ENCODE data around the gene MX2. TPM values are rescaled to one million over a fixed set of nuclear protein-coding genes. Genes with fewer than 3 reads are reported as not detected.

Gene MX2
- total and polyA plus RNA-seq, 2 of the 8 experiments (the other 6 are each of a cell fraction or from before 2014, with no cell fraction given) = 3.1 to 8.9 TPM

GRCh38 chr21:41349126-41349525 is 12.7 kb upstream of the MX2 start:
- Histone ChIP-seq H4K20me1 (replicated peaks in 1 of 2; ENCODE audit: control insufficient read depth in 1 of 2, insufficient read depth in 2 of 2, low read length in 2 of 2) (no peaks in the 10 kb centered on the region), H3K56ac (replicated peaks; ENCODE audit: insufficient read length, low read depth, low read length) (no peak overlapping the region), H3K4me3 (ENCODE audit: extremely low read depth in 1 of 4, insufficient read depth in 2 of 4, low read depth in 3 of 4, low read length in 4 of 4) (no peak overlapping the region), H3K14ac (ENCODE audit: insufficient read length) (no peak overlapping the region), H3K9ac (replicated peaks in 1 of 4; ENCODE audit: extremely low read depth in 1 of 4, low read depth in 3 of 4, low read length in 3 of 4) (no peak overlapping the region), H2AK5ac (ENCODE audit: low read depth, low read length) (no peak overlapping the region), H2BK20ac (ENCODE audit: low read length) (no peak overlapping the region), H4K8ac (ENCODE audit: extremely low read depth, insufficient read depth, low read length) (no peak overlapping the region), H3K4me2 (ENCODE audit: insufficient read depth in 1 of 2, low read depth in 2 of 2, low read length in 2 of 2) (no peak overlapping the region), H2AFZ (ENCODE audit: low read length) (no peak overlapping the region), H2BK15ac (ENCODE audit: low read length) (no peak overlapping the region), H4K5ac (ENCODE audit: insufficient read length, low read depth, low read length) (no peak overlapping the region), H2BK5ac (ENCODE audit: low read depth, low read length) (no peak overlapping the region), H3K27ac (ENCODE audit: low read depth, low read length) (no peak overlapping the region), H3K18ac (ENCODE audit: extremely low read depth, low read length) (no peak overlapping the region), H3K9me3 (ENCODE audit: insufficient read depth in 2 of 2, low read depth in 1 of 2, low read length in 1 of 2) (no peaks in the 10 kb centered on the region), H3K36me3 (ENCODE audit: control insufficient read depth in 2 of 4, insufficient read depth in 4 of 4, low read length in 3 of 4) (no peaks in the 10 kb centered on the region), H3K27me3 (replicated peaks in 1 of 4; ENCODE audit: control insufficient read depth in 3 of 4, extremely low read depth in 1 of 4, insufficient read depth in 3 of 4, low read length in 3 of 4) (no peaks in the 10 kb centered on the region), H3K23ac (ENCODE audit: insufficient read length) (no peak overlapping the region), H3K4ac (replicated peaks; ENCODE audit: insufficient read length, low read depth, low read length) (no peak overlapping the region), H3K4me1 (replicated peaks in 1 of 4; ENCODE audit: control insufficient read depth in 3 of 4, insufficient read depth in 4 of 4, low read length in 3 of 4) (no peaks in the 10 kb centered on the region), H3K23me2 (ENCODE audit: low read depth, low read length) (no peaks in the 10 kb centered on the region), H3K79me1 (ENCODE audit: low read depth, low read length) (no peaks in the 10 kb centered on the region), H4K91ac (replicated peaks; ENCODE audit: insufficient read length, low read length) (no peak overlapping the region), H2BK12ac (ENCODE audit: low read depth, low read length) (no peak overlapping the region), H3K79me2 (ENCODE audit: control insufficient read depth in 1 of 2, insufficient read depth in 2 of 2, low read length in 2 of 2) (no peaks in the 10 kb centered on the region), H2BK120ac (replicated peaks; ENCODE audit: low read depth, low read length) (no peak overlapping the region)
- FAIRE-seq = no peak
- WGBS, 2 experiments (ENCODE audit: extremely low coverage in 1 of 2, insufficient coverage in 1 of 2, insufficient read length in 1 of 2, insufficient replicate concordance in 2 of 2, low coverage in 1 of 2, low lambda C conversion rate in 2 of 2, missing lambda C conversion rate in 1 of 2) = 87% methylated on average over 7 of the region's 7 CpGs; no CpG with 5 or more reads in 1 of the 2 experiments
- ChIA-PET CTCF (ENCODE audit: partially characterized antibody) (interaction anchor here (1.1 to 1.9 kb wide), 3 partner anchors 20 to 66 kb away, joined by 3 to 10 read pairs (median 5); no protein-coding TSS in a partner anchor), POLR2A (ENCODE audit: partially characterized antibody) (no interaction called here)
- TF ChIP-seq POLR2A (IDR thresholded peaks at IDR 0.05; ENCODE audit: control extremely low read depth in 1 of 2, low read depth in 2 of 2, low read length in 2 of 2) (no peak), EP300 (IDR thresholded peaks at IDR 0.05; ENCODE audit: borderline replicate concordance in 1 of 2, low read depth in 2 of 2, low read length in 2 of 2) (no peak), SIX5 (IDR thresholded peaks at IDR 0.05; ENCODE audit: low read depth, low read length) (no peak), ZNF274 (IDR thresholded peaks at IDR 0.05; ENCODE audit: borderline replicate concordance, extremely low read depth, low read length) (no peak), EGR1 (IDR thresholded peaks at IDR 0.05; ENCODE audit: borderline replicate concordance, low read depth, low read length) (no peak), JUN (IDR thresholded peaks at IDR 0.05; ENCODE audit: low read depth, low read length) (no peak), TBP (IDR thresholded peaks at IDR 0.05; ENCODE audit: low read depth, low read length) (no peak), RBBP5 (IDR thresholded peaks at IDR 0.05; ENCODE audit: borderline replicate concordance, low read depth, low read length) (no peak), MAFK (IDR thresholded peaks at IDR 0.05; ENCODE audit: low read depth, low read length) (no peak), SP1 (IDR thresholded peaks at IDR 0.05; ENCODE audit: low read depth, low read length) (no peak)
- DNase-seq (ENCODE audit: low read depth in 1 of 2, low spot score in 2 of 2) = no peak
